MG63 (cell line): ENCODE results near the gene MPP3. TPM values are rescaled to one million over a fixed set of nuclear protein-coding genes. Genes with fewer than 3 reads are reported as not detected.

Experiments
- DNase-seq: peaks from one replicate; pipeline ENCODE4 v3.0.0-alpha.2; 2020
- H3K27me3 ChIP-seq: fragments of 250-450 bp; sonication (Bioruptor Pico); 2 replicates; pipeline ENCODE4 v1.5.1; 2020; ENCODE audit warnings: mild to moderate bottlenecking, moderate library complexity
- H3K36me3 ChIP-seq: fragments of 250-450 bp; sonication (Bioruptor Pico); 2 replicates; pipeline ENCODE4 v1.5.1; 2020; ENCODE audit warnings: mild to moderate bottlenecking, moderate library complexity
- H3K4me3 ChIP-seq: fragments of 250-450 bp; sonication (Bioruptor Pico); 2 replicates; pipeline ENCODE4 v1.5.1; 2020; ENCODE audit warnings: mild to moderate bottlenecking, moderate library complexity
- H3K9me3 ChIP-seq: fragments of 250-450 bp; sonication (Bioruptor Pico); 2 replicates; pipeline ENCODE4 v1.5.1; 2020; ENCODE audit warnings: mild to moderate bottlenecking, moderate library complexity
- total RNA-seq: library from RNA; depleted of rRNA; stranded (reverse); fragments of >200 nt; shearing (Covaris generic); gene quantifications from 2 replicates; pipeline ENCODE4 v1.2.3, GENCODE V29; 2014; ENCODE audit warnings: low replicate concordance; rRNA removed

The MPP3 gene, protein sequence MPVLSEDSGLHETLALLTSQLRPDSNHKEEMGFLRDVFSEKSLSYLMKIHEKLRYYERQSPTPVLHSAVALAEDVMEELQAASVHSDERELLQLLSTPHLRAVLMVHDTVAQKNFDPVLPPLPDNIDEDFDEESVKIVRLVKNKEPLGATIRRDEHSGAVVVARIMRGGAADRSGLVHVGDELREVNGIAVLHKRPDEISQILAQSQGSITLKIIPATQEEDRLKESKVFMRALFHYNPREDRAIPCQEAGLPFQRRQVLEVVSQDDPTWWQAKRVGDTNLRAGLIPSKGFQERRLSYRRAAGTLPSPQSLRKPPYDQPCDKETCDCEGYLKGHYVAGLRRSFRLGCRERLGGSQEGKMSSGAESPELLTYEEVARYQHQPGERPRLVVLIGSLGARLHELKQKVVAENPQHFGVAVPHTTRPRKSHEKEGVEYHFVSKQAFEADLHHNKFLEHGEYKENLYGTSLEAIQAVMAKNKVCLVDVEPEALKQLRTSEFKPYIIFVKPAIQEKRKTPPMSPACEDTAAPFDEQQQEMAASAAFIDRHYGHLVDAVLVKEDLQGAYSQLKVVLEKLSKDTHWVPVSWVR
- 3.9 and 4.4 TPM in 2 replicates for total RNA-seq

DNA sequence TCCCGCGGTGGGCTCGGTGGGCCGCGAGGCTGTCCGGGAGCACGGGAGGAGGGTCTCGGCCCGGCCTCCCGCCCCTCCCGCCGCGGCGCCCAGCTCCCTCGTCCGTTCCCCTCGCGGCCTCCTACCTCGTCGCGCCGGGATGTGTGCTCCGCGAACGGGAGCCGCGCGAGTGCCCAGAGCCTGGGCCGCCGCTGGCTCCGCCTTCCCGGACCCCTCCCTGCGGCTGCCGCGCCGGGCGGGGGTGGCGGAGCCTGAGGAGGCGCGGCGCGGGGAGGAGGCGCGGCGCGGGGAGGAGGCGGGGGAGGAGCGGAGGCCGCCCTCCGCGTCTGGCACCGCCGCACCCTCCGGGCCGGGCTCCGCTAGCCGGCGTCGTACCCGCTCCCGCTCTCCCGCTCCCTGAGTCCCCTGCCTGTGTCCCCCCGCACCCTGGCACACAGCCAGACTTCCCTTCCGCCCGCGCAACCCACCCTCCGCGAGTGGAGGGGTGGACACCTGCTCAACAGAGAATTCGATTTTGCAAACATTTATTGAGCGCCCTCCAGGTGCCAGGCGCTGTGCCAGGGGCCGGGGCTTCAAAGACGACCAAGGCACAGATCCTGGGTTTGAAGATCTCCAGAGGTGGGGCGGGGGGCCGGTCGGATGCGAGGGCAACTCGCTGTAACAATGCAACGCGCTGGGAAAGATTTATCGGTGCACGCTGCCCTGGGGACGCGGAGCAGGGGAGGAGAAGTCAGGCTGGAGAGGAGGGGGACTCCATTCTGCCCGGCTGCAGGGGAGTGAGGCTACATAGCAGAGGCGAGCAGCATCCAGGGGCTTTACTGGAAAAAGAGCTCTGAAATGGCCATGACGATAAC lies at the start of gene MPP3:
MPP3 (minus strand) TSS at position 171 of the 854 bp plus-strand sequence. CDS start 1,240 bp downstream, outside the sequence.
- DNase-seq, result peak; percentile 82
- H3K27me3 ChIP-seq, result peaks cover 14% of the 10 kb centered on the region
- peaks cover 22% of the 10 kb centered on the region for H3K36me3 ChIP-seq

GRCh38 chr17:43881758-43882505 lies 49.0 kb upstream of the MPP3 start:
- Histone ChIP-seq H3K36me3 (no peaks in the 10 kb centered on the region), H3K4me3 (no peak overlapping the region), H3K9me3 (no peaks in the 10 kb centered on the region), H3K27me3 (peaks cover 11% of the 10 kb centered on the region; the same call in 1 of the 2 replicates)
- DNase-seq, result no peak

More for the DNA sequence above, at the start of gene MPP3:
- Histone ChIP-seq H3K9me3 (no peaks in the 10 kb centered on the region), H3K4me3 (peak within 1 kb of the TSS; percentile 70)

DNA sequence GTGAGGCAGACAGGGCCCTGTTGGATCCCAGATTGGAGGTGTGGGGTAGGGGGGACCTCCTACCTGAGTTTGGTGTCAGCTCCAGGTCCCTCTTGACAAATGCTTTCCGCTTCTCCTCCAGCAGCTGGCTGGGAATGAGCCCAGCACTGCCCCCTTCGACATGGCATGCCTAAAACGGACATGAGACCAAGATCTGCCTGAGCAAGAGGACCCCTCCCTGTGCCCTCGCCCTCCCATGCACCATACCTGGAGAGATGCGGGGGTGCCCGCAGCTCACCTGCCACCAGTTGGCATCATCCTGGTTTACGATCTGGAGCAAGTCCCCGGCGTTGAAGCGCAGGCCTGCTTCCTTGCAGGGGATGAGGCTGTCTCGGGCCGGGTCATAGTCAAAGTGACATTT lies 48.2 kb upstream of the MPP3 start:
- no peak overlapping the region for H3K4me3 ChIP-seq
- DNase-seq, result no peak
- no peaks in the 10 kb centered on the region for H3K36me3 ChIP-seq
- H3K9me3 ChIP-seq, result no peaks in the 10 kb centered on the region
- H3K27me3 ChIP-seq, result peaks cover 6% of the 10 kb centered on the region; the same call in 1 of the 2 replicates

DNA sequence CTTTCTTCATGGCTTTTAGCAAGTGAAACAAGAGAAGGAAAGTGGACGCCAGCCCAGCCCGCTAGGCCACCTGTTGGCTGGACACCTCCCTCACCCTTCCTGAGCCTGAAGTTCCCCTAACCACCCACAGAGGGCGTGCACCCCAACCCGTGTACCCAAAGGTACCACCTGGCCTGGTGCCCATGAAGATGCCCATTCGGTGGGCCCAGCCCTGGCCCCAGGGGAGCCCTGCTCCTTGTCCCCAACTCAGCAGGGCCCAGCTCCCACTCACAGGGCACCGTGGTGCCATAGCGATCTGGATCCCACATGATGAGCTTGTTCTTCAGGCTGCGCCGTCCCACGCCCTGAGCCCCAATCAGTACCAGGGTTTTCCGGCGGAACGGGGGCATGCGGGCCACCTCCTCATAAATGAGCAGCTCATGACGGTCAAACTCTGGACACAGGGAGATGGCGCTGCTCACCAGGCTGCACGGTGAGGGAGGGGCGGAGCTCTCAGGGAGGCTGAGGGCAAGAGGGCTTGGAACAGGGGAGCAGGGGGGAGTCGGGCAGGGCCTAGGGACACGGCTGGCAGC lies 47.6 kb upstream of the MPP3 start:
- H3K9me3 ChIP-seq, result no peaks in the 10 kb centered on the region
- DNase-seq, result peak; percentile 53
- peaks cover 3% of the 10 kb centered on the region; the same call in 1 of the 2 replicates for H3K27me3 ChIP-seq
- no peaks in the 10 kb centered on the region for H3K36me3 ChIP-seq
- no peak overlapping the region for H3K4me3 ChIP-seq

DNA sequence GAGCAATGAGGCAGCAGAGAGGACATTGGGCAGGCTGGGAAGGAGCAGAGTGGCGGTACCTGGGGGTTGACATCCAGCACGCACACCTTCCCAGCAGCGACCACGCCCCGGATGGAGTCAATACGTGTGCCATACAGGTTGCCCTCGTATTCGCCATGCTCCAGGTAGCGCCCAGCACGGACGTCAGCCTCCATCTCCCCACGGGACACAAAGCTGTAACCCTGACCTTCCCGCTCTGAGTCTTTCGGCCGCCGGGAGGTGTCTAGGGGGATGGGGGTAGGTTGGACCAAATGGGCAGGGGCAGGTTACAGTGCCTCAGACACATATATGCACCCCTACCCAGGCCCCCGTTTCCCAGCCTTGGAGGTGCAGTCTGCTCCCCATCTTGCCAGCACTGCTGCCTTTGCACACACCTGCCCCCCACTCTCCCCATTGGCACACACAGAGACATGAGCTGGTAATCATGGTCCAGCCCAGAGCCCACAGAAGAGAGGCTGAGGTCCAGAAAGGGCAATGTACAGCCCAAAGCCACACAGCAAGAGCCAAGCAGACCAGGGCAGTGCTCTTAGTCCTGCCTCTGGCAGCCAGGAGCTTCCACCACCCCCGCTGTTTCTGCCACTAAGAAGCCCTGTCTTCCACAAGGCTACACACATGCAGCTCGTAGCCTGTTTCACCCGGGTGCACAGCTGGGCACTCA lies 46.9 kb upstream of the MPP3 start:
- H3K4me3 ChIP-seq, result no peak overlapping the region

GRCh38 chr17:43878260-43879175 lies 45.6 kb upstream of the MPP3 start:
- H3K9me3 ChIP-seq, result no peaks in the 10 kb centered on the region
- H3K4me3 ChIP-seq, result no peak overlapping the region
- peak; percentile 85 for DNase-seq
- H3K36me3 ChIP-seq, result no peaks in the 10 kb centered on the region
- H3K27me3 ChIP-seq, result no peaks in the 10 kb centered on the region; the same call in 1 of the 2 replicates

More for the DNA sequence above, 46.9 kb upstream of the MPP3 start:
- Histone ChIP-seq H3K36me3 (no peaks in the 10 kb centered on the region), H3K9me3 (no peaks in the 10 kb centered on the region), H3K27me3 (no peaks in the 10 kb centered on the region)
- no peak for DNase-seq

GRCh38 chr17:43877451-43878155 lies 44.7 kb upstream of the MPP3 start:
- Histone ChIP-seq H3K27me3 (peaks cover 2% of the 10 kb centered on the region; the same call in 1 of the 2 replicates), H3K36me3 (no peaks in the 10 kb centered on the region), H3K9me3 (no peaks in the 10 kb centered on the region), H3K4me3 (no peak overlapping the region)
- DNase-seq, result no peak

GRCh38 chr17:43877031-43877430 lies 44.1 kb upstream of the MPP3 start:
- peaks cover 2% of the 10 kb centered on the region; the same call in 1 of the 2 replicates for H3K27me3 ChIP-seq
- no peaks in the 10 kb centered on the region for H3K36me3 ChIP-seq
- no peak overlapping the region for H3K4me3 ChIP-seq
- H3K9me3 ChIP-seq, result no peaks in the 10 kb centered on the region
- no peak for DNase-seq

DNA sequence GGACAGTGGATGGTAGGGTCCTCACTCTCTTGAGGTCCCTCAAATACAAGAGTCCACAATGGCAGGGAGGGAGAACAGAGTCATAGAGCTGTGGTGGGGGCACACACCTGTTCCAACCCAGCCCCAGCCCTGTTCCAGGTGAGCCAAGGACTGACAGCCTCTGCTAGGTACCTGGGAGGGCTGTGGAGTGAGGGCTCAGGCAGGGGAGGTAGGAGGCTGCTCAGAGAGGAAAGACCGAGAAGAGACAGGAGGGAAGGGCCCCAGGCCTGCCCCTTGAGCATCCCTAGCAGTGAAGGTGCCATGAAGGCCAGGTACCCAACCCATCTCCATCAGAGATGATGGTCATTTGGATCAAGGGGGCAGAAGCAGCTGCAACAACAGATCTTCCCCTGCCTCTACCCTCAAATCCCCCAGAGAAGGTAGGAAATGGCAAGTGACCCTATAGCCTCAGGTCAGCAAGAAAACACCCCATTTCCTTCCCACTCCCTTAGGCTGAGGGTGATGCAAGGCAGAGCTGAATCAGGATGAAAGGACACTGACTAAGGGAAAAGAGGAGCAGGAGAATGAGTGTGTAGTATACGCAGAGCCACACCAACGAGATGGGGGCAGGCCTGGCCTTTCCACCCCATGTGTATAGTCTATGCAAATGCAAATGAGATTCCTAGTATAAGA lies 42.7 kb upstream of the MPP3 start:
- no peak for DNase-seq
- H3K27me3 ChIP-seq, result peaks cover 3% of the 10 kb centered on the region; the same call in 1 of the 2 replicates
- no peak overlapping the region for H3K4me3 ChIP-seq
- no peaks in the 10 kb centered on the region for H3K36me3 ChIP-seq
- H3K9me3 ChIP-seq, result no peaks in the 10 kb centered on the region

- Histone ChIP-seq H3K9me3 (no peaks in the 10 kb centered on the region), H3K4me3 (no peak overlapping the region), H3K36me3 (no peaks in the 10 kb centered on the region), H3K27me3 (peaks cover 6% of the 10 kb centered on the region; the same call in 1 of the 2 replicates)
- no peak for DNase-seq
These were observed 41.3 kb upstream of the MPP3 start for GRCh38 chr17:43874293-43874692.

DNA sequence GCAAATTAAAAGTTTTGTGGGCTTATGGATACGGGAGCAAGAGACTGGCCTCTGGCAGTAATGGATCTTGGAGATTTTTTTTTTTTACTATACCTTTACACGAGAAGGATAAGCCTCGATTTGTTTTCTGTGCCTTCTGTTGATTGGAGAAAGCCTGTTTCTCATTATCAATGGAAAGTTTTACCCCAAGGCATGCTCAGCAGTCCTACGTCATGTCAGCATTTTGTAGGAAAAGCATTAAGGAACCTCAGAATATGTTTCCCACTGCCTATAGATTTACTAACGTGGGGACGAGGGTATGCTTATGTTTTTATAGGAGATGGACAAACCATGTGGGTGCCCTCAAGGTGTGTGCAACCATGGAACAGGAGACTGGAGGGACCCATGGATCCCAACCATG lies 40.9 kb upstream of the MPP3 start:
- H3K36me3 ChIP-seq, result no peaks in the 10 kb centered on the region
- no peaks in the 10 kb centered on the region for H3K9me3 ChIP-seq
- DNase-seq, result no peak
- H3K4me3 ChIP-seq, result no peak overlapping the region
- H3K27me3 ChIP-seq, result peaks cover 6% of the 10 kb centered on the region; the same call in 1 of the 2 replicates

- no peaks in the 10 kb centered on the region for H3K36me3 ChIP-seq
- no peaks in the 10 kb centered on the region for H3K9me3 ChIP-seq
- H3K27me3 ChIP-seq, result peaks cover 9% of the 10 kb centered on the region; the same call in 1 of the 2 replicates
- no peak overlapping the region for H3K4me3 ChIP-seq
- no peak for DNase-seq
These were observed 40.1 kb upstream of the MPP3 start for GRCh38 chr17:43873091-43873490.

DNA sequence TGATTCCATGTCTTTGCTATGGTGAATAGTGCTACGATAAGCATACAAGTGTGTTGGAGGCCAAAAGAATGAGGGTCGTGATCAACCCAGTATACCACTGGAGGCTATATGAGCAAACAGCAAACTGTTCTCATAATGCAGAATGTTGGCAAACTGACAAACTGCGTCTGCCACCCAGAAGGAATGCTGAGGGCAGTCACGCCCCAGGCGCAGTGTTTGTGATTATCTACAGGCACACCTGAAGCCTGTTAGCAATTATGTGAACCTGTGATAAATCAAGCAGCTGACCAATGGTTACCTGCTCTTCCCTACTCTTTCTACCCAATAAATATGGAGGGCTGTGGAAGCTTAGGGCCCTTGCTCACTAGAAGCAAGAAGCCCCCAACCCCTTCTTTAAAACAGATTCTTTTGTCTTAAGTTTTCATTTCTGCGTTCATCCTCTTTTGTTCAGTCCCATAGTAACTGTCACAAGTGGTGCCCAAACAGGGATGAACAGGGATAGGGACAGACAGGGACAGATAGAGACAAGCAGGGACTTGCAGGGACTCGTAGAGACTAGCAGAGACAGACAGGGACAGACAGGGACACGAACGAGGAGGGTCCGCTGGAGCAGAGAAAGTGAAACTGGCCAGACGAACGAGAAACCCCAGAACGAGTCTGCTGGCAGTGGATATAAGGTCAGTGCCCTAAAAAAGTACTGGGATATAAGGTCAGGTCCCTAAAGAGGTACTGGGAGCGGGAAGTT lies 39.2 kb upstream of the MPP3 start:
- H3K4me3 ChIP-seq, result no peak overlapping the region
- no peaks in the 10 kb centered on the region for H3K9me3 ChIP-seq
- H3K27me3 ChIP-seq, result peaks cover 17% of the 10 kb centered on the region; the same call in 1 of the 2 replicates
- no peaks in the 10 kb centered on the region for H3K36me3 ChIP-seq
- DNase-seq, result no peak
